Natural killer cell (primary cell): Measurements from ENCODE around the gene BTBD9. TPM values are rescaled to one million over a fixed set of nuclear protein-coding genes. Genes with fewer than 3 reads are reported as not detected.

Experiments
- ATAC-seq, 3 donors: fragments of 150-1000 bp in 2 of 3; fragments of 200-7000 bp in 1 of 3; cut with Tn5 transposase; 1 replicate in 1 of 3; 2 replicates in 2 of 3; pipeline ENCODE4 v1.10.0; 2021; ENCODE audit warnings: mild to moderate bottlenecking in 2 of 3, moderate library complexity in 2 of 3
- DNase-seq, 2 donors: peaks; one replicate each; pipeline versions ENCODE4 v3.0.0 to v3.0.0-alpha.2; 2013 to 2021; ENCODE audit warnings: mixed read lengths in 1 of 2
- H3K27ac ChIP-seq: one replicate; pipeline ENCODE4 v1.5.1; 2013; ENCODE audit warnings: mild to moderate bottlenecking, low read length
- H3K27me3 ChIP-seq: one replicate; pipeline ENCODE4 v1.6.1; 2013; ENCODE audit warnings: low read length; ENCODE audit not compliant: control insufficient read depth, insufficient read depth
- H3K36me3 ChIP-seq: one replicate; pipeline ENCODE4 v1.6.1; 2013; ENCODE audit warnings: low read length; ENCODE audit not compliant: control insufficient read depth, insufficient read depth
- H3K4me1 ChIP-seq: one replicate; pipeline ENCODE4 v1.6.1; 2013; ENCODE audit warnings: low read length; ENCODE audit not compliant: control insufficient read depth, insufficient read depth
- H3K4me3 ChIP-seq: one replicate; pipeline ENCODE4 v1.5.1; 2013; ENCODE audit warnings: low read length
- H3K9me3 ChIP-seq: one replicate; pipeline ENCODE4 v1.6.1; 2013; ENCODE audit warnings: low read length; ENCODE audit not compliant: control insufficient read depth, insufficient read depth
- H3K27ac Mint-ChIP-seq, 2 donors: one replicate each; pipeline ENCODE4 v1.8.0; 2022; ENCODE audit warnings: mild to moderate bottlenecking in 2 of 2, mixed read lengths in 2 of 2, moderate library complexity in 1 of 2
- H3K27me3 Mint-ChIP-seq, 2 donors: one replicate each; pipeline ENCODE4 v1.8.0; 2022; ENCODE audit warnings: low read depth in 2 of 2, mixed read lengths in 2 of 2
- H3K36me3 Mint-ChIP-seq: one replicate; pipeline ENCODE4 v1.8.0; 2022; ENCODE audit warnings: mixed read lengths
- H3K4me1 Mint-ChIP-seq, 2 donors: one replicate each; pipeline ENCODE4 v1.8.0; 2022; ENCODE audit warnings: mixed read lengths in 2 of 2
- H3K4me3 Mint-ChIP-seq: one replicate; pipeline ENCODE4 v1.8.0; 2022; ENCODE audit warnings: mild to moderate bottlenecking, moderate library complexity, mixed read lengths
- H3K9me3 Mint-ChIP-seq, 2 donors: one replicate each; pipeline ENCODE4 v1.8.0; 2022; ENCODE audit warnings: mixed read lengths in 2 of 2
- WGBS: methylation state at CpG from one replicate; pipeline ENCODE4 v1.1.7; 2013; ENCODE audit warnings: missing lambda C conversion rate; ENCODE audit not compliant: insufficient coverage; 5-methylcytosine and 5-hydroxymethylcytosine counted together
- intact Hi-C: fragments of 100-400 bp; cut with micrococcal nuclease; formaldehyde crosslinking; loops from one replicate; pipeline ENCODE4 v1.14.2; 2022
- total RNA-seq, 4 donors: library from RNA; stranded (reverse); fragments of 120-200 nt in 1 of 4; gene quantifications; one replicate each; pipeline versions ENCODE4 v1.2.3 to v1.2.4, GENCODE V29; 2013 to 2022
- TF ChIP-seq, protein P1 (sequence below): fragments of 200-600 bp; IDR thresholded peaks from one replicate; pipeline ENCODE4 v1.8.0; 2022; ENCODE audit warnings: antibody characterized with exemption

The BTBD9 gene
- total RNA-seq, 3 donors from 2014 or later (not counting 1 experiment from before 2014, with no cell fraction given) = 51.6 to 70.3 (median 54.3) TPM

DNA sequence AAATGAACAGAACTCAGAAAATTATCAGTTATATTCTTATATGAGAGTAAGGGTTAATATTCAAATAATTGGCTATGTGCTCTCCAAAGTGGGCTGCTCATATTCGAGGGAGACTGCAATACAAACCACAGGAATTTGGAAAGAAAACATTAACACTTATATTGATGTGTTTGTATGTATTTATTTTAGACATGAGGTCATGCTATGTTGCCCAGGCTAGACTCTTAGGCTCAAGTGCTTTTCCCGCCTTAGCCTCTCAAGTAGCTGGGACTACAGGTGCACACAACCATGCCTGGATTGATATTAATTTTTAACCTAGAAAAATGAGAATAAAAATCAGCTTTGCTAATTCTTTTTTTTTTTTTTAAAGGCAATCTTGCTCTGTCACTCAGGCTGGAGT lies 35.0 kb downstream of the BTBD9 start:
- H3K4me1 Mint-ChIP-seq = peaks cover 9 to 21% of the 10 kb centered on the region in 2 donors
- H3K36me3 Mint-ChIP-seq = no peaks in the 10 kb centered on the region
- H3K27me3 Mint-ChIP-seq = no peaks in the 10 kb centered on the region
- Histone ChIP-seq H3K27me3 (no peaks in the 10 kb centered on the region), H3K9me3 (no peaks in the 10 kb centered on the region), H3K36me3 (no peaks in the 10 kb centered on the region), H3K4me3 (no peak overlapping the region), H3K27ac (no peak overlapping the region), H3K4me1 (no peaks in the 10 kb centered on the region)
- intact Hi-C loops = no loop called here
- H3K9me3 Mint-ChIP-seq = no peaks in the 10 kb centered on the region
- WGBS = 72% methylated on average over 2 of the region's 2 CpGs
- ATAC-seq (no peak), DNase-seq (no peak)
- H3K4me3 Mint-ChIP-seq = no peak overlapping the region
- TF ChIP-seq, protein P1, sequence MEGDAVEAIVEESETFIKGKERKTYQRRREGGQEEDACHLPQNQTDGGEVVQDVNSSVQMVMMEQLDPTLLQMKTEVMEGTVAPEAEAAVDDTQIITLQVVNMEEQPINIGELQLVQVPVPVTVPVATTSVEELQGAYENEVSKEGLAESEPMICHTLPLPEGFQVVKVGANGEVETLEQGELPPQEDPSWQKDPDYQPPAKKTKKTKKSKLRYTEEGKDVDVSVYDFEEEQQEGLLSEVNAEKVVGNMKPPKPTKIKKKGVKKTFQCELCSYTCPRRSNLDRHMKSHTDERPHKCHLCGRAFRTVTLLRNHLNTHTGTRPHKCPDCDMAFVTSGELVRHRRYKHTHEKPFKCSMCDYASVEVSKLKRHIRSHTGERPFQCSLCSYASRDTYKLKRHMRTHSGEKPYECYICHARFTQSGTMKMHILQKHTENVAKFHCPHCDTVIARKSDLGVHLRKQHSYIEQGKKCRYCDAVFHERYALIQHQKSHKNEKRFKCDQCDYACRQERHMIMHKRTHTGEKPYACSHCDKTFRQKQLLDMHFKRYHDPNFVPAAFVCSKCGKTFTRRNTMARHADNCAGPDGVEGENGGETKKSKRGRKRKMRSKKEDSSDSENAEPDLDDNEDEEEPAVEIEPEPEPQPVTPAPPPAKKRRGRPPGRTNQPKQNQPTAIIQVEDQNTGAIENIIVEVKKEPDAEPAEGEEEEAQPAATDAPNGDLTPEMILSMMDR = no peak
- H3K27ac Mint-ChIP-seq = no peak overlapping the region

DNA sequence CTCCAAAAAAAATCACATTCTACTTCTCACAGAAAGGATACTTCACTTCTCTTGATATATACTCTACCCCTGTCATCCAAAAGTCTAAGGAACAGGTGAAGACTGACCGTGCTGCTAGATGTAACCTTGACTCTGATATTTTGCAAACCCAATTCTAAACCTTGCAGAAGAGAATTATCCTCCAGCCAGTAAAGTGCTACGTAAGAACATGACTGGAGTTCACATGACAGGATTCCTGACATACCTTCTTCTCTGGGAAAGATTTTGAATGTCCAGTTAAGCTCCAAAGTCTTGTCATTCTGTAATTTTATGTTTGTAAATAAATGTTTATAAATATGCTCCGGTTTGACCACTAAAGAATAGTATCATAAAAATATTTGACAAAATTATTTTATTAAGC lies 35.8 kb downstream of the BTBD9 start:
- TF ChIP-seq, protein P1 = no peak
- H3K9me3 Mint-ChIP-seq = no peaks in the 10 kb centered on the region
- no peak for ATAC-seq
- H3K4me3 Mint-ChIP-seq = no peak overlapping the region
- no peaks in the 10 kb centered on the region for H3K27me3 Mint-ChIP-seq
- no peak overlapping the region for H3K27ac Mint-ChIP-seq
- intact Hi-C loops = no loop called here
- H3K36me3 ChIP-seq = no peaks in the 10 kb centered on the region
- H3K27me3 ChIP-seq = no peaks in the 10 kb centered on the region
- H3K4me1 Mint-ChIP-seq = peaks cover 9 to 16% of the 10 kb centered on the region in 2 donors
- H3K36me3 Mint-ChIP-seq = no peaks in the 10 kb centered on the region
- no peaks in the 10 kb centered on the region for H3K9me3 ChIP-seq
- H3K4me1 ChIP-seq = no peaks in the 10 kb centered on the region
- no peak for DNase-seq
- H3K4me3 ChIP-seq = no peak overlapping the region
- no peak overlapping the region for H3K27ac ChIP-seq
- 100% methylated on average over 2 of the region's 3 CpGs for WGBS

DNA sequence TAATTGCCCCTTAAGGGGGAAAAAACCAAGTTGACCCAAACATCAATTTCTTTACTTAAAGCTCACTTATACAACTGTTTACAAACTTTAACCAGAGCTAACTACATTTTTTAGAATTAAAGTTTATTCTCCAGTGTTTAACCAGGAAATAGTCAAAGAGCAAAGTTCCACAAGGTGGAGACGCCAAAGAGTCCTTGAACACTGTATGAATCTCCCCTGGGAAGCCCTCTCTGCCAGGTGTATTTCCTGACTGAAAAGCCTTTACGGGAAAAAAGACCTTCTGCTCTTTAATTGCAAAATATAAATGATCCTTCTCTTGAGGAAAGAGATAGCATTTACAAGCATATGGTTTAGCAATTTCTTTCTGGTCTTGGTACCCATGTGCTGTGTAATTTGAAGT lies 36.2 kb downstream of the BTBD9 start:
- H3K9me3 Mint-ChIP-seq = no peaks in the 10 kb centered on the region
- H3K4me3 Mint-ChIP-seq = no peak overlapping the region
- ATAC-seq (no peak), DNase-seq (no peak)
- TF ChIP-seq, protein P1 = no peak
- 80% methylated on average over 2 of the region's 2 CpGs for WGBS
- H3K4me1 ChIP-seq = no peaks in the 10 kb centered on the region
- H3K4me3 ChIP-seq = no peak overlapping the region
- no peak overlapping the region for H3K27ac ChIP-seq
- H3K36me3 Mint-ChIP-seq = no peaks in the 10 kb centered on the region
- H3K27me3 ChIP-seq = no peaks in the 10 kb centered on the region
- H3K27ac Mint-ChIP-seq = no peak overlapping the region
- no peaks in the 10 kb centered on the region for H3K36me3 ChIP-seq
- no peaks in the 10 kb centered on the region for H3K9me3 ChIP-seq
- H3K27me3 Mint-ChIP-seq = no peaks in the 10 kb centered on the region
- peaks cover 9 to 12% of the 10 kb centered on the region in 2 donors for H3K4me1 Mint-ChIP-seq
- intact Hi-C loops = no loop called here

DNA sequence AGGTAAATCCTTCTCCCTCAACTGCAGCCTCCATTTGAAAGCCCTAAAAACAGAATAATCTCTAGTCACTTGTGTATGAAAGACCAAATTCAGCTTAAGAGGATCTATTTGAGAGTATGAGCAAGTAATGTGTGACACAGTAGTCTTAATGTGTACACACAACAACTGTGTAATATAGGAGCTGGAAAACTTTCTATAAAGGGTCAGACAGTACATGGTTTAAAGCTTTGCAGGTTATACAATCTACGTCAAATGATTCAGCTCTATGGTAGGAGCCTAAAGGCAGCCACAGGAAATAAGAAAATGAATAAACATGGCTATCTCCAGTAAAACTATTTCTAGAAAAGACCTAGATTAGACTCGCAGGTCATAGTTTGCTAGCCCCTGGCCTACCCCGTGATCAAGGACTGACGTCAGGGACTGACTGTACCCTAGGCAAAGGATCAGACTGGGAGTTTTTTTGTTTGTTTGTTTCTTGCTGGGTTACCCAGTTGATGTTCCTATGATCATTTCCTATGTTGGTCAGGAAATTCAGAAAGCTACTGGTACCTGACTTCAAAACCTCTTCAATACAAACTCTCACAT lies 39.7 kb downstream of the BTBD9 start:
- H3K4me3 ChIP-seq = no peak overlapping the region
- Mint-ChIP-seq H3K36me3 (no peaks in the 10 kb centered on the region), H3K4me1 (peaks cover 0 to 9% of the 10 kb centered on the region in 2 donors), H3K27ac (no peak overlapping the region), H3K9me3 (no peaks in the 10 kb centered on the region), H3K4me3 (no peak overlapping the region), H3K27me3 (no peaks in the 10 kb centered on the region)
- intact Hi-C loops = no loop called here
- no peaks in the 10 kb centered on the region for H3K27me3 ChIP-seq
- H3K9me3 ChIP-seq = no peaks in the 10 kb centered on the region
- H3K27ac ChIP-seq = no peak overlapping the region
- H3K36me3 ChIP-seq = peaks cover 3% of the 10 kb centered on the region
- DNase-seq (no peak), ATAC-seq (no peak)
- WGBS = 99% methylated on average over 4 of the region's 4 CpGs
- H3K4me1 ChIP-seq = no peaks in the 10 kb centered on the region
- TF ChIP-seq, protein P1 = no peak
